ENCODE results near the gene ESRRA. TPM values are rescaled to one million over a fixed set of nuclear protein-coding genes. Genes with fewer than 3 reads are reported as not detected.

The ESRRA gene
- total and polyA plus RNA-seq, 9 of the 15 experiments (the other 6 are each of a cell fraction or from before 2014, with no cell fraction given), result 0.27 to 89.7 (median 23.7) TPM

- TF ChIP-seq ZBTB5 (IDR thresholded peaks at IDR 0.05) (no peak), MYBL2 (IDR thresholded peaks at IDR 0.05; ENCODE audit: low read depth) (no peak), MYBL2 (CRISPR knock-in tag; IDR thresholded peaks at IDR 0.05; ENCODE audit: borderline replicate concordance) (no peak), TOE1 (IDR thresholded peaks at IDR 0.05; ENCODE audit: borderline replicate concordance) (no peak; the same call in 1 of the 2 replicates), TOE1 (CRISPR knock-in tag; IDR thresholded peaks at IDR 0.05; ENCODE audit: borderline replicate concordance, low read depth) (no peak), SMARCA5 (IDR thresholded peaks at IDR 0.05) (no peak), MCM3 (IDR thresholded peaks at IDR 0.05) (no peak), KHSRP (IDR thresholded peaks at IDR 0.05) (no peak), EP400 (IDR thresholded peaks at IDR 0.05) (no peak), CC2D1A (IDR thresholded peaks at IDR 0.05) (no peak), XRCC5 (IDR thresholded peaks at IDR 0.05; ENCODE audit: low read depth, low read length) (0 out of 2 replicates have a peak, but pooled peaks have one; percentile 50), DDX20 (tag; IDR thresholded peaks at IDR 0.05; ENCODE audit: low read depth) (no peak), RNF2 (IDR thresholded peaks at IDR 0.05) (peak; percentile 34; the same call in 1 of the 2 replicates), PRDM10 (IDR thresholded peaks at IDR 0.05; ENCODE audit: partially characterized antibody) (no peak), KLF10 (CRISPR knock-in tag; IDR thresholded peaks at IDR 0.05) (no peak), ZNF830 (CRISPR knock-in tag; IDR thresholded peaks at IDR 0.05) (no peak), EWSR1 (IDR thresholded peaks at IDR 0.05; ENCODE audit: borderline replicate concordance, low read depth, partially characterized antibody) (no peak), MECOM (CRISPR knock-in tag; IDR thresholded peaks at IDR 0.05) (no peak), ID3 (CRISPR knock-in tag; IDR thresholded peaks at IDR 0.05) (no peak), ID3 (tag; IDR thresholded peaks at IDR 0.05) (peak; percentile 60; the same call in 1 of the 2 replicates), CTCFL (IDR thresholded peaks at IDR 0.05; ENCODE audit: borderline replicate concordance, insufficient read depth, low read depth, low read length, poor library complexity, severe bottlenecking) (peak; percentile 71)
Observed at GRCh38 chr11:64341851-64342791, 36.8 kb downstream of the ESRRA start (continued).
